DOHH2 (cell line): ENCODE data around the gene CD59.
"Not testable (repeated sequence)": the region's sequence is repeated elsewhere in the genome, so short reads cannot be mapped to it uniquely, and the experiment has no call there.

Experiments
- EZH2phosphoT487 ChIP-seq: fragments of 200-600 bp; sonication (generic); IDR thresholded peaks from 2 replicates; pipeline ENCODE4 v1.6.1; 2017; ENCODE audit warnings: borderline replicate concordance, mild to moderate bottlenecking, antibody characterized with exemption, low read length, moderate library complexity, mixed read lengths
- TF ChIP-seq, protein P1 (sequence below): fragments of 200-600 bp; sonication (generic); IDR thresholded peaks from one replicate; pipeline ENCODE4 v1.5.1; 2014; ENCODE audit warnings: antibody characterized with exemption, mild to moderate bottlenecking, low read depth, low read length; ENCODE audit not compliant: poor library complexity, severe bottlenecking

DNA sequence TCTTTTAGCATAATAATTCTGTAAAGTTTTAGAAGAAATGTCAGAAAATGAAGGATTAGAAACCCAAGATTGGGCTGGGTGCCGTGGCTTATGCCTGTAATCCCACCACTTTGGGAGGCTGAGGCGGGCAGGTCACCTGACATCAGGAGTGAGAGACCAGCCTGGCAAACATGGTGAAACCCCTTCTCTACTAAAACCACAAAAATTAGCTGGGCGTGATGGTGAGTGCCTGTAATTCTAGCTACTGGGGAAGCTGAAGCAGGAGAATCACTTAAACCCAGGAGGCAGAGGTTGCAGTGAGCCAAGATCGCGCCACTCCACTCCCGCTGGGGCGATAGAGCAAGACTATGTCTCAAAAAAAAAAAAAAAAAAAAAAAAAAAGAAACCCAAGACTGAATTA, 74.7 kb downstream of the CD59 start:
- TF ChIP-seq, protein P1, sequence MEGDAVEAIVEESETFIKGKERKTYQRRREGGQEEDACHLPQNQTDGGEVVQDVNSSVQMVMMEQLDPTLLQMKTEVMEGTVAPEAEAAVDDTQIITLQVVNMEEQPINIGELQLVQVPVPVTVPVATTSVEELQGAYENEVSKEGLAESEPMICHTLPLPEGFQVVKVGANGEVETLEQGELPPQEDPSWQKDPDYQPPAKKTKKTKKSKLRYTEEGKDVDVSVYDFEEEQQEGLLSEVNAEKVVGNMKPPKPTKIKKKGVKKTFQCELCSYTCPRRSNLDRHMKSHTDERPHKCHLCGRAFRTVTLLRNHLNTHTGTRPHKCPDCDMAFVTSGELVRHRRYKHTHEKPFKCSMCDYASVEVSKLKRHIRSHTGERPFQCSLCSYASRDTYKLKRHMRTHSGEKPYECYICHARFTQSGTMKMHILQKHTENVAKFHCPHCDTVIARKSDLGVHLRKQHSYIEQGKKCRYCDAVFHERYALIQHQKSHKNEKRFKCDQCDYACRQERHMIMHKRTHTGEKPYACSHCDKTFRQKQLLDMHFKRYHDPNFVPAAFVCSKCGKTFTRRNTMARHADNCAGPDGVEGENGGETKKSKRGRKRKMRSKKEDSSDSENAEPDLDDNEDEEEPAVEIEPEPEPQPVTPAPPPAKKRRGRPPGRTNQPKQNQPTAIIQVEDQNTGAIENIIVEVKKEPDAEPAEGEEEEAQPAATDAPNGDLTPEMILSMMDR: not testable (repeated sequence)
- not testable (repeated sequence) for TF ChIP-seq EZH2phosphoT487
